Stimulated activated CD8-positive, alpha-beta memory T cell treated with anti-CD3 and anti-CD28 coated beads, Interleukin-15, amount 100 ng/mL, for 24 hours (primary cell): ENCODE measurements around the gene THSD7A.

Experiments
- DNase-seq: peaks from one replicate; pipeline ENCODE4 v3.0.0-alpha.2; 2020; ENCODE audit warnings: low read depth

The THSD7A gene

DNA sequence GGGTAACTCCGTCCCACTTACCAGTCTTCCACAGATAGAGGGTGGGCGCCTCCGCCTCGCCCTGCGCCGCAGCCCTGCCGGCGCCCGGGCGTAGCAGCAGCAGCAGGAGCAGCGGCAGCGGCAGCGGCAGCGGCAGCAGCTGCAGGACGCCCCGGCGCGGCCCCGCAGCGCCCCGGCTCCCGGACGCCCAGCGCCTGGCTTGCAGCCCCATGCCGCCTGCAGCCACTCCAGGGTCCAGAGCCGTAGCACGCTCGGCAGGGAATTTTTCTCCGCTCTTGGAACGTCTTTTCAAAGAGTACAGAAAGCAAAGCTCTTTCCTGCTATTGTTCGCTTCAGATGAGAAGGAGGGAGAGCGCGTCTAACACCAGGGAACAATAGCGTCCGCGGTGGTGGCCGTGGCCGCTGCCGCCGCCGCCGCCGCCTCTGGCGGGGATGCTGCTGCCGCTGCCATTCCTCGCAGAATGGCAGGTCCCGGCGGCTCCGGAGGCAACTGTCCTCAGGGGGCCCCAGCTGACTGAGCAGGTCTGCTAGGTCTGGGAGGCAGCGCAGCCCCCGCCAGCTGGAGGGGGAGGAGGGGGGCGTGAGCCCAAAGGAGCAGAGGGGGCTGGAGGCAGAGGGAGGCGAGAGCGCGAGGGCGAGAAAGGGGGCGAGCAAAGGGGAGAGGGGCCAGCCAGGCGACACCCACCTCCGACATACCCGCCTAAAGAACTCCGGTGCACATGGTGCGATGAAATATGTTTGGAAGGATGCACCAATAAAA is at the start of gene THSD7A:
TSS of gene THSD7A (minus strand) at position 463 of the 760 bp plus-strand sequence. CDS start at position 211, 252 bp downstream.
- DNase-seq: no peak

GRCh38 chr7:11881680-11882079 is 49.7 kb upstream of the THSD7A start:
- no peak for DNase-seq

- DNase-seq: no peak
Measured at GRCh38 chr7:11875635-11876034, 43.6 kb upstream of the THSD7A start.

- DNase-seq: no peak
Measured at GRCh38 chr7:11865671-11866070, 33.7 kb upstream of the THSD7A start.

GRCh38 chr7:11858622-11859302 is 26.8 kb upstream of the THSD7A start:
- DNase-seq: no peak

- DNase-seq: no peak
Measured at GRCh38 chr7:11858026-11858425, 26.0 kb upstream of the THSD7A start.

DNA sequence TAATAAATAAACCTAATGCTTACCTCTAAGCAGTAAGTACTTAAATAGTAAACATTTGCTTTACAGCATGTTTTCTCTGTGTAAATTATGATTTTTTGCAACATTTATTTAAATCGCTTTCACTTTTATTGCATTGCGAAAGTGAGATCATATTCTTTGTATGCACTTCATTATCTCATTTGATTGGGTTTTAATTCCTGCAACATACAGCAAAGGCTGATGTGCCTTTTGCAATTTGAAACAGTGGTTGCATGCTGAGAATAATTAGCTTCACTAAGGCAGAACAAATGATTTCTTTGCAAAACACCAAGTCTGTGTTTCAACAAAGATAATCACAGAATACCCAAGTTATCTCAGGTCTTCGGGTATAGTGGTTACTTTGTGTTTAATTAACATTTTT is 16.3 kb upstream of the THSD7A start:
- no peak for DNase-seq

GRCh38 chr7:11847336-11847735 is 15.3 kb upstream of the THSD7A start:
- no peak for DNase-seq

DNA sequence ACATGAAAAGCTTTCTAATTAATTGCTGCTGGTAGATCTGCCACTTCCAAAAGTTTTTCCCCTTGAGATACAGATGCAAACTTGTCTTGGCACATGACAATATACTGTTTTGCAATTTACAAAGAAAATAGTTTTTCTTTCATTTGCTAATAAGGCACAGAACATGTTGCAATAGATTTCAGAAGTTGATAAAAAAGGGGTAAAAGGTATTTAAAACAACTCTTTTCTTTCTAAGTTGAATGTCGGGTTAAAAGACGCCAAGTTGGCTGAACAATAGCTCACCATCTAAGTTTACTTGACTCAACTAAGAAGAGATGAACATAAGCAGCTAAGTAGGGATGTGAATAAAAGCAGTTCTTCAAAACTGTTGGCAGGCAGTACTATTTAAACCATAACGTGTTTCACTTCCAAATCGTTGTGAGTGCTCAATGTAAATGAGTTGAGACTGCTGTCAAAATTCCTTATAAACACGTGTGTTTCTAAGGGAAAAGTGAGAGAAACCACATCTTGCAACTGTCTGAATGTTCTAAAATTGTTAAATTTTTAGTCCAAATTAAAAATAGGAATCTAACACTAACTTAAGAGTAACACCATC is 14.5 kb upstream of the THSD7A start:
- no peak for DNase-seq

- DNase-seq: no peak
Measured at GRCh38 chr7:11843113-11843765, 11.2 kb upstream of the THSD7A start.

DNA sequence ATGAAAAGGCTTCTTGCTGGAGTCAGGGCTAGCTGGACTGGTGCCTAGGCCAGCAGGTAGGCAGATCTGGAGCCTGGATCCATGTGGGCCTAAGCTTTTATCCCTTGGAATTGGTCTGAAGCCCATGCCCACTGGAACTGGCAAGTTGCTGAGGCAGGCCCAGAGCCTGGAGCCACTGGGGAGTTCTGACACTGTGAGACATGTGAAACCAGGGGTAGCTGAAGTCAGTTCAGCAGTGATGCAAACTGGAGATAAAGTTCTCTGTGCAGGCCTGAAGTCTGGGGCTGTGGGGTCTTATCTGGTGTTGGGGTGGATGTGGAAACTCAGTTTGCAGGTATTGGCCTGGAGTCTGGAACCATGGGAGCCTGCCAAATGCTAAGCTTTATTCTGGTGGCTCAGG is 9.7 kb upstream of the THSD7A start:
- no peak for DNase-seq

GRCh38 chr7:11835260-11835659 is 3.3 kb upstream of the THSD7A start:
- no peak for DNase-seq

DNA sequence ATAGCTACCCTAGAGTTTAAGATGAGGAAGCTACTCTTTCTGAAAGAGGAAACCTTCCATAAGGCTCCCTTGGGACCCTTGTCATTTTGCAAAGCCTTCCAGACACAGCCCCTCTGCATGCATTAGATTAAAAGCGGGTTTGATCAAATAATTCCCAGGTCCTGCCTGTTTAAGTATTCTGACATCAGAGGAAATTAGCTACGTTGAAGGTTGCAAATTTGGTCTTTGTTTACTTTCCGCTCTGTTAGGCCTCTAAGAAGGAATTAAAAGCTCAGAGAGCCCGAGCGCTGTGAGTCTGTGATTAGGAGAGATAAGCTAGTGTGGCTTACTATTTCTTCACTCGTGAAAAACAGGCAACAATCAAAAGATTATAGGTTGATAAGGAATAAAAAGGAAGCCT is 1.4 kb upstream of the THSD7A start:
- no peak for DNase-seq

- no peak for DNase-seq
Measured at GRCh38 chr7:11831156-11831735, 752 bp downstream of the THSD7A start.

GRCh38 chr7:11830582-11831155 is 1.3 kb downstream of the THSD7A start:
- no peak for DNase-seq

DNA sequence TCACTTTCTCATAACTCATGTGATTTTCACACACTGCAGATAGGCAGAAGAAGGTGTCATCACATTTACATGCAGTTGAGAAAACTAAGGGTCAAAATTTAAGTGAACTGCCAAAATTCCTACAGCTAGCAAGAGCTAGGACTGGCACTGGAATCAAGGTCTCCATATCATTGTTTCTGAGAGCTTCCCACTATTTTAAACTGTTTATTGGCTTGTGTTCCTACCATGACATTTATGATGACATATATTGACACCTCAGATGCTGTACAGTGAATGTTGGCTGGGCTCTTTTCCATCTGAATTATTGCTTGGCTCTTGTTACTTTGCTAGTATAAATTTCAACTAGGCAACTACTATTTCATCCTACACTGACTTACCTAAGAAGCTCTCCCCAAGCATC is 2.0 kb downstream of the THSD7A start:
- DNase-seq: no peak

DNA sequence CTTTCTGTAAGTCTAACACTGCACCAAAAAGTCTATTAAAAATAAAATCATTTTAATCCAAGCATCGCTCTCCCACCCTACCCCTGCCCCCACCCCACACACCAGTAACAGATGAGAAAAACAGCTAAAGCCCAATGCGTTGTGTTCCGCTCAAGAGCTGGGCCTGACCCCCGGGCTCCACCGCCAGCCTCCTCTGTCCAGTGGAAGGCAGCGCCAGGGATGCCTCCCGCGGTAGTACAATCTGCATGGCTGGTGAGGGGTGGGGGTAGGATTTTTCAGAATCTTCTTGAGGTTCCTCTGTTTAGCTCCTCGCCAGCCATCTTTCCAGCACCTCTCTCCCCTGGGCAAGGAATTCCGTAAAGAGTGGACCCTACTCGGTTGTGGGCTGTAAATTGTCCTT is 12.1 kb downstream of the THSD7A start:
- no peak for DNase-seq

DNA sequence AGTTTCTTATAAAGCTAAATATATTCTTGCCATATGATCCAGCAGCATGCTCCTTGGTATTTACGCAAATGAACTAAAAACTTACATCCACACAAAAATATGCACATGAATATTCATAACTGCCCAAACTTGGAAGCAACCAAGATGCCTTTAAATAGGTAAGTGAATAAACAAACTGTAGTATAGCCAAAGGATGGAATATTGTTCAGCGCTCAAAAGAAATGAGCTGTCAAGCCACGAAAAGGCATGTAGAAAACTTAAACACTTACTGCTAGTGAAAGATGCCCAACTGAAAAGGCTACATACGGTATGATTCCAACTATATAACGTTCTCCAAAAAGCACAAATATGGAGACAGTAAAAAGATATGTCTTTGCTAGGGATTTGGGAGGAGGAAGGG is 12.7 kb downstream of the THSD7A start:
- DNase-seq: no peak

DNA sequence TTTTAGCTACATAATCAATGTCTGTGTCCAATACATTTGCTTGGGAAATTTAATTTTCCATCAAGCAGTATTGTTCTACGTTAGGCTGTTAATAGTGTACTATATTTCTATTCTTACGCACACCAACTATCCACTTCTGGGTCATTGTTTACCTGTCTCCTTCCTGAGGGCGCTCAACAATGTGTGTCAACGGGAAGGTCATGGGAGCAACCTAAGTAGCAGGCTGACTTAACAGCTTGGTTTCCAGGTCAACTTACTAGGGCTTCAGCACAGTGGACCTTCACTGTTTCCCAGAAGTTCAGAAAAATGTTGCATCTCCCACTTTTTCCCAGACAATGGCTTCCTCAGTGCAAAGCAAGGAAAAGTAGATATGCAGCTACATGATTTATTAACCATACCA is 13.7 kb downstream of the THSD7A start:
- no peak for DNase-seq

DNA sequence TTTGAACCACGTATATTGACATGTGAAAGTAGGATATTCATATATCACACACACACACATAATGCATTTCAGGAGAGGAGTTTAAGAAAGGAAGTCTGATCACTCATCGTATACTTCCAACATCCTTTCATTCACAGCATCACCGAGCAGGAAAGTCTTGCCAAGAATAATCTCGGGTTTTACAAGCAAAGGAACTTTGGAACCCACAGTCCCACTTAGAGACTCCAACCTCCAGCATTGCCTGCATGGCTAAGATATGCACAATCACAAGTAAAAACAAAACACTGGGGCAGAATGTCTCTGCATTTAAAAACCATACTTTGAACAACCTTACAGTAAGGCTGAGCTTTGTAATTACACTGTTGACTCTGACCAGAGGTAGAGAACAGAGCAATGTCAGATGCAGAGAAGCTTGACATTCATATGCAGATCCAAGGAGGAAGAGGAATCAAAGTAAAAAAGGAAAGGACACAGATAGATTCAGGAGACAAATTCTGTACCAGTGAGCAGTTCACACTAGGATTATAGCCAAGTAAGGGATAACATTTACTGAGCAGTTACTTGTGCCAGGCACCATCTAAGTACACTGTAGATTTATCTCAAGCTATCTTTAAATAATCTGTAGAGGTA is 14.8 kb downstream of the THSD7A start:
- DNase-seq: no peak

DNA sequence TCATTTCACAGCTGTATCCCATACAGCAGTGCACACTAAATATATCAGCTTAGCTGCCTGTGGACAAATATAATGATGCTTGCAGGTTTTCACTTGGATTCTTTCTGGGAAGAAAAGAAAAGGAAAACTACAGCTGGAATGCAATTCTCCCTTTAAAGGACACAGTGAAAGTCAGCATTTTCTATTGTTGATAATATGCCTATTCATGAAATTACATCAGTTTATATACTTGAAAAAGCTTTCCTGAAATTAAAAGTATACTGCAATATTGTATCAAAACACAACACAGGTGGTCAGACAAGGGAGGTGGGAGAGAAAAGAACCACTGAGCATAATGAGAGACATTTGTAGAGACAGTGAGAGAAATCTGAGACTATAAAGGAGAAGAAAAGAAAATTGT is 20.3 kb downstream of the THSD7A start:
- DNase-seq: no peak
